Keratinocyte (primary cell): Measurements from ENCODE around the gene SPRY2. TPM values are rescaled to one million over a fixed set of nuclear protein-coding genes. Genes with fewer than 3 reads are reported as not detected.
A peak's percentile ranks its signal among the peaks of the same experiment; 100 is the strongest.

ENCODE experiments used
- DNase-seq: peaks from one replicate; pipeline ENCODE4 v3.0.0-alpha.2; 2011; ENCODE audit warnings: low read depth, missing footprints, low spot score
- FAIRE-seq: peaks from 2 replicates; lab custom pipeline; 2011; peaks lifted over from hg19 to GRCh38; lab: Jason Lieb, UNC
- H2AFZ ChIP-seq: 2 replicates; pipeline ENCODE4 v1.6.0; 2012; ENCODE audit warnings: low read length, control low read depth, inconsistent platforms; ENCODE audit not compliant: control insufficient read depth
- H3K27ac ChIP-seq: 2 replicates; pipeline ENCODE4 v1.5.1; 2011; ENCODE audit warnings: low read length; ENCODE audit not compliant: control insufficient read depth, insufficient read depth
- H3K27me3 ChIP-seq: 3 replicates; pipeline ENCODE4 v1.6.0; 2011; ENCODE audit warnings: low read length; ENCODE audit not compliant: control insufficient read depth, insufficient read depth; ENCODE audit errors: extremely low read depth
- H3K36me3 ChIP-seq, 2 experiments: 2 replicates in 1 of 2; 3 replicates in 1 of 2; pipeline ENCODE4 v1.5.1; 2011; ENCODE audit warnings: low read length in 2 of 2, mild to moderate bottlenecking in 1 of 2; ENCODE audit not compliant: control insufficient read depth in 2 of 2, insufficient read depth in 2 of 2; ENCODE audit errors: extremely low read depth in 1 of 2
- H3K4me1 ChIP-seq: 3 replicates; pipeline ENCODE4 v1.5.1; 2011; ENCODE audit warnings: low read length; ENCODE audit not compliant: control insufficient read depth, insufficient read depth; ENCODE audit errors: extremely low read depth
- H3K4me2 ChIP-seq: 3 replicates; pipeline ENCODE4 v1.6.0; 2011; ENCODE audit warnings: low read depth, low read length; ENCODE audit not compliant: control insufficient read depth, insufficient read depth; ENCODE audit errors: extremely low read depth
- H3K4me3 ChIP-seq, 3 experiments: fragments of 200-600 bp in 1 of 3; sonication (generic) in 1 of 3; 2 replicates in 2 of 3; 3 replicates in 1 of 3; pipeline ENCODE4 v1.5.1; 2011 to 2016; ENCODE audit warnings: low read length in 3 of 3, mild to moderate bottlenecking in 3 of 3, control low read depth in 2 of 3, inconsistent platforms in 1 of 3, low read depth in 1 of 3, mixed read lengths in 1 of 3, mixed run types in 1 of 3, moderate library complexity in 1 of 3; ENCODE audit not compliant: control insufficient read depth in 2 of 3, insufficient read depth in 2 of 3; ENCODE audit errors: extremely low read depth in 1 of 3
- H3K79me2 ChIP-seq: 2 replicates; pipeline ENCODE4 v1.6.0; 2012; ENCODE audit warnings: low read length; ENCODE audit not compliant: control insufficient read depth, insufficient read depth
- H3K9ac ChIP-seq: 3 replicates; pipeline ENCODE4 v1.6.0; 2011; ENCODE audit warnings: low read length; ENCODE audit not compliant: control insufficient read depth, insufficient read depth; ENCODE audit errors: extremely low read depth
- H3K9me1 ChIP-seq: 3 replicates; pipeline ENCODE4 v1.6.0; 2011; ENCODE audit warnings: low read length; ENCODE audit not compliant: control insufficient read depth, insufficient read depth; ENCODE audit errors: extremely low read depth
- H3K9me3 ChIP-seq: 2 replicates; pipeline ENCODE4 v1.5.1; 2012; ENCODE audit warnings: low read depth, low read length; ENCODE audit not compliant: control insufficient read depth
- H4K20me1 ChIP-seq: 3 replicates; pipeline ENCODE4 v1.6.0; 2011; ENCODE audit warnings: low read length; ENCODE audit not compliant: control insufficient read depth, insufficient read depth; ENCODE audit errors: extremely low read depth
- EZH2 ChIP-seq: IDR thresholded peaks from one replicate; pipeline ENCODE4 v1.6.1; 2012; ENCODE audit warnings: inconsistent platforms, mild to moderate bottlenecking, low read length, moderate library complexity
- dilution Hi-C: fragments of 300-500 bp; cut with MboI; formaldehyde crosslinking; loops from one replicate; pipeline ENCODE4 v1.7.0; 2020; ENCODE audit warnings: low sequenced_read_pairs; ENCODE audit not compliant: extremely low pct_ligation_motif_present
- polyA plus RNA-seq, 5 experiments: library from polyadenylated mRNA; depleted of rRNA in 3 of 5; stranded (reverse) in 3 of 5; stranded (forward) in 1 of 5; unstranded in 1 of 5; fragments of >200 nt; gene quantifications; 1 replicate in 1 of 5; 2 replicates in 3 of 5; 3 replicates in 1 of 5; pipeline versions ENCODE4 v1.2.1 to v1.2.3, GENCODE V29; 2011 to 2012; ENCODE audit warnings: missing spikeins in 2 of 5, low read depth in 1 of 5, low replicate concordance in 1 of 5
- TF ChIP-seq, protein P1 (sequence below), 3 experiments: IDR thresholded peaks in 1 of 3; conservative IDR thresholded peaks in 1 of 3; optimal IDR thresholded peaks in 1 of 3; 2 replicates in 2 of 3; 3 replicates in 1 of 3; pipeline versions ENCODE3 to v1.5.1; 2011; ENCODE audit warnings: low read length in 3 of 3, mild to moderate bottlenecking in 3 of 3, moderate library complexity in 2 of 3, control low read depth in 1 of 3, inconsistent platforms in 1 of 3; ENCODE audit not compliant: insufficient read depth in 2 of 3; ENCODE audit errors: extremely low read depth in 1 of 3

SPRY2 gene
- polyA plus RNA-seq, 1 donor (not counting 4 experiments of a cell fraction or from before 2014, with no cell fraction given): 28.4 TPM

DNA sequence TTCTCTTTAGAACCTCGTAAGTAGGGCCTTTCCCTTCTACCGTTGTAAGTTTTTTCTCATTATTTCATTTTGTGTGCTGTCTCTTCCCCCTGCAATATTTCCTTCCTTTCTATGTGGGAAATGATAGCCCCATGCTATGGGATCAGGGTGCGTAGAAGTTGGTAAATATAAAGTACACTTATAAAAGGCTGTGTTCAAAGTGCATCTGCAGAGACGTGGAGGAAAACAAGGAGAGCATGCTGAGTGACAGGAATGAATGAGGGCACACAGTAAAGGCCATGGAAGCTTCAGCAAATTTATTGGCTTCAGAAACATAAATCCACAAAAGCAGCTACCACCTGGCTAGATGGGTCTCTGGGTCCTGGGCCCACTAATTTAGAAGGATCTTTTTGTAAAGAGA lies 21.6 kb upstream of the SPRY2 start:
- no peak for DNase-seq
- Histone ChIP-seq H3K4me2 (no peak overlapping the region), H3K9me3 (no peaks in the 10 kb centered on the region), H3K27ac (no peak overlapping the region), H3K36me3 (no peaks in the 10 kb centered on the region), H3K4me3 (no peak overlapping the region), H2AFZ (no peak overlapping the region), H3K4me1 (peaks cover 9% of the 10 kb centered on the region), H3K79me2 (no peaks in the 10 kb centered on the region), H3K27me3 (no peaks in the 10 kb centered on the region), H3K9me1 (no peaks in the 10 kb centered on the region), H3K9ac (no peak overlapping the region), H4K20me1 (no peaks in the 10 kb centered on the region)
- TF ChIP-seq EZH2: no peak
- TF ChIP-seq, protein P1, sequence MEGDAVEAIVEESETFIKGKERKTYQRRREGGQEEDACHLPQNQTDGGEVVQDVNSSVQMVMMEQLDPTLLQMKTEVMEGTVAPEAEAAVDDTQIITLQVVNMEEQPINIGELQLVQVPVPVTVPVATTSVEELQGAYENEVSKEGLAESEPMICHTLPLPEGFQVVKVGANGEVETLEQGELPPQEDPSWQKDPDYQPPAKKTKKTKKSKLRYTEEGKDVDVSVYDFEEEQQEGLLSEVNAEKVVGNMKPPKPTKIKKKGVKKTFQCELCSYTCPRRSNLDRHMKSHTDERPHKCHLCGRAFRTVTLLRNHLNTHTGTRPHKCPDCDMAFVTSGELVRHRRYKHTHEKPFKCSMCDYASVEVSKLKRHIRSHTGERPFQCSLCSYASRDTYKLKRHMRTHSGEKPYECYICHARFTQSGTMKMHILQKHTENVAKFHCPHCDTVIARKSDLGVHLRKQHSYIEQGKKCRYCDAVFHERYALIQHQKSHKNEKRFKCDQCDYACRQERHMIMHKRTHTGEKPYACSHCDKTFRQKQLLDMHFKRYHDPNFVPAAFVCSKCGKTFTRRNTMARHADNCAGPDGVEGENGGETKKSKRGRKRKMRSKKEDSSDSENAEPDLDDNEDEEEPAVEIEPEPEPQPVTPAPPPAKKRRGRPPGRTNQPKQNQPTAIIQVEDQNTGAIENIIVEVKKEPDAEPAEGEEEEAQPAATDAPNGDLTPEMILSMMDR (optimal IDR thresholded peaks at IDR 0.05 in 1 of 3, IDR thresholded peaks at IDR 0.05 in 1 of 3, conservative IDR thresholded peaks at IDR 0.05 in 1 of 3; ENCODE audit: extremely low read depth in 1 of 3, insufficient read depth in 2 of 3, low read length in 3 of 3): no peak
- dilution Hi-C loops: no loop called here
- no peak for FAIRE-seq

DNA sequence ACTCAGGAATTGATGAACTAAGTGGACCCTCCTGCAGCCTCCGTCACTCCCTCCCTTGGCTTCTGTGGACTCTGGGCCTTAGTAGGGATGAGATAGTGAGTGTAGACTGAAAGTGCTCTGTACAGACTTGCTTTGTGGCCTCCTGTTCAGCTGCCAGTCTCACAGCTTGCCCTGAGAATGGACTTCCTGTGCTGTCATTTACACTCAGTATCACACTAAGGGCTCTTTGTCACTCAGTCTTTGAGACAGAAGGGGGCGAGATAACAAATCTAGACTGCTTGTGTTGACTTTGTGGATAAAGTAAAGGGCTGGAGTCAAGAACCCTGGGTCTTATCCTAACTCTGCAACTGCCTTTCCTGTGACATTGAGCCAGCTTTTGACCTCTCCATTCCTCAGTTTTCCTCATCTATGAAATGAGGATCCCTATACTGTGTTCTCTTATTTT lies 21.0 kb upstream of the SPRY2 start:
- H3K27me3 ChIP-seq: no peaks in the 10 kb centered on the region
- dilution Hi-C loops: no loop called here
- no peak overlapping the region for H3K27ac ChIP-seq
- peaks cover 9% of the 10 kb centered on the region for H3K4me1 ChIP-seq
- H3K9ac ChIP-seq: no peak overlapping the region
- TF ChIP-seq EZH2: no peak
- TF ChIP-seq, protein P1 (optimal IDR thresholded peaks at IDR 0.05 in 1 of 3, IDR thresholded peaks at IDR 0.05 in 1 of 3, conservative IDR thresholded peaks at IDR 0.05 in 1 of 3; ENCODE audit: extremely low read depth in 1 of 3, insufficient read depth in 2 of 3, low read length in 3 of 3): peak in 1 of 3 experiments; percentile 21
- no peak overlapping the region for H3K4me3 ChIP-seq
- no peaks in the 10 kb centered on the region for H3K79me2 ChIP-seq
- peak overlapping the region; percentile 20 for H3K4me2 ChIP-seq
- no peaks in the 10 kb centered on the region for H3K9me1 ChIP-seq
- H4K20me1 ChIP-seq: no peaks in the 10 kb centered on the region
- no peaks in the 10 kb centered on the region for H3K36me3 ChIP-seq
- no peak for DNase-seq
- FAIRE-seq: peak; percentile 86
- peak overlapping the region; percentile 45 for H2AFZ ChIP-seq
- no peaks in the 10 kb centered on the region for H3K9me3 ChIP-seq
